Liver (tissue), 9 donors: Measurements from ENCODE around the gene DPM3. TPM values are rescaled to one million over a fixed set of nuclear protein-coding genes. Genes with fewer than 3 reads are reported as not detected.

Source experiments
- DNase-seq: peaks from one replicate; pipeline ENCODE4 v3.0.0-alpha.2; 2017; ENCODE audit warnings: low spot score
- H3K27ac ChIP-seq, 2 donors: one replicate each; pipeline ENCODE4 v1.7.0; 2013; ENCODE audit warnings: inconsistent platforms in 2 of 2, low read length in 2 of 2, control low read depth in 1 of 2, low read depth in 1 of 2, mild to moderate bottlenecking in 1 of 2
- H3K27me3 ChIP-seq, 4 donors: one replicate each; pipeline versions ENCODE4 v1.6.1 to v1.7.0; 2013; ENCODE audit warnings: low read length in 3 of 4, inconsistent platforms in 1 of 4, mild to moderate bottlenecking in 1 of 4, moderate library complexity in 1 of 4; ENCODE audit not compliant: control insufficient read depth in 4 of 4, insufficient read depth in 4 of 4
- H3K36me3 ChIP-seq, 4 donors: one replicate each; pipeline versions ENCODE4 v1.6.1 to v1.7.0; 2013; ENCODE audit warnings: low read length in 3 of 4, mild to moderate bottlenecking in 3 of 4, low read depth in 1 of 4, moderate library complexity in 1 of 4; ENCODE audit not compliant: control insufficient read depth in 4 of 4, insufficient read depth in 3 of 4
- H3K4me1 ChIP-seq, 4 donors: one replicate each; pipeline versions ENCODE4 v1.6.1 to v1.7.0; 2013; ENCODE audit warnings: low read length in 3 of 4, mild to moderate bottlenecking in 3 of 4, moderate library complexity in 1 of 4; ENCODE audit not compliant: control insufficient read depth in 4 of 4, insufficient read depth in 4 of 4
- H3K4me3 ChIP-seq, 3 donors: one replicate each; pipeline versions ENCODE4 v1.6.1 to v1.7.0; 2013; ENCODE audit warnings: low read length in 3 of 3, control low read depth in 1 of 3, low read depth in 1 of 3, mild to moderate bottlenecking in 1 of 3
- H3K9ac ChIP-seq, 2 donors: one replicate each; pipeline ENCODE4 v1.7.0; 2013; ENCODE audit warnings: low read length in 2 of 2, mild to moderate bottlenecking in 2 of 2, moderate library complexity in 2 of 2, control low read depth in 1 of 2, low read depth in 1 of 2
- H3K9me3 ChIP-seq, 4 donors: one replicate each; pipeline versions ENCODE4 v1.6.1 to v1.7.0; 2013; ENCODE audit warnings: low read length in 3 of 4; ENCODE audit not compliant: control insufficient read depth in 4 of 4
- CTCF ChIP-seq: fragments of 150-350 bp; IDR thresholded peaks from 2 replicates; pipeline ENCODE4 v1.5.1; 2017; ENCODE audit warnings: improper control_type of control experiment, low read depth, low read length; ENCODE audit not compliant: missing input control
- EGR1 ChIP-seq, 2 donors: IDR thresholded peaks; 2 replicates each; pipeline ENCODE4 v1.6.1; 2016 to 2018; ENCODE audit warnings: antibody characterized with exemption in 2 of 2, low read depth in 2 of 2
- FOXA2 ChIP-seq: IDR thresholded peaks from 2 replicates; pipeline ENCODE4 v1.6.1; 2016; ENCODE audit warnings: antibody characterized with exemption
- GABPA ChIP-seq, 2 donors: IDR thresholded peaks in 1 of 2; conservative IDR thresholded peaks in 1 of 2; 2 replicates each; pipeline ENCODE4 v1.6.1; 2016; ENCODE audit warnings: antibody characterized with exemption in 2 of 2, mild to moderate bottlenecking in 1 of 2, moderate library complexity in 1 of 2
- HNF4A ChIP-seq, 2 donors: conservative IDR thresholded peaks; 2 replicates each; pipeline ENCODE4 v1.6.1; 2016; ENCODE audit warnings: antibody characterized with exemption in 2 of 2, mild to moderate bottlenecking in 2 of 2
- JUND ChIP-seq, 2 donors: IDR thresholded peaks; 2 replicates each; pipeline ENCODE4 v1.6.1; 2016; ENCODE audit warnings: antibody characterized with exemption in 2 of 2
- RAD21 ChIP-seq, 2 donors: IDR thresholded peaks; 2 replicates each; pipeline ENCODE4 v1.6.1; 2016; ENCODE audit warnings: antibody characterized with exemption in 2 of 2, mild to moderate bottlenecking in 2 of 2
- RXRA ChIP-seq, 2 donors: IDR thresholded peaks; 2 replicates each; pipeline ENCODE4 v1.6.1; 2017 to 2018; ENCODE audit warnings: antibody characterized with exemption in 2 of 2, mild to moderate bottlenecking in 1 of 2
- SP1 ChIP-seq: IDR thresholded peaks from 2 replicates; pipeline ENCODE4 v1.6.1; 2018; ENCODE audit warnings: antibody characterized with exemption, mild to moderate bottlenecking
- TAF1 ChIP-seq: conservative IDR thresholded peaks from 2 replicates; pipeline ENCODE4 v1.6.1; 2016; ENCODE audit warnings: antibody characterized with exemption, mild to moderate bottlenecking
- YY1 ChIP-seq: IDR thresholded peaks from 2 replicates; pipeline ENCODE4 v1.6.1; 2016; ENCODE audit warnings: antibody characterized with exemption, mild to moderate bottlenecking
- WGBS: extraction: QIAGEN DNeasy Blood & Tissue Kit; methylation state at CpG from one replicate; pipeline ENCODE4 v1.1.7; 2013; 5-methylcytosine and 5-hydroxymethylcytosine counted together
- polyA plus RNA-seq, 2 donors: library from polyadenylated mRNA; stranded (reverse) in 1 of 2; unstranded in 1 of 2; fragments of 200-250 nt in 1 of 2; fragments of >200 nt in 1 of 2; fragmentation: Nextera tagmentation in 1 of 2; extraction: Ambion mirVana in 1 of 2; gene quantifications; one replicate each; pipeline versions ENCODE4 v1.2.1 to v1.2.3, GENCODE V29; 2013 to 2015
- total RNA-seq, 2 donors: library from RNA; depleted of rRNA; stranded (reverse); fragments of >200 nt; gene quantifications; one replicate each; pipeline ENCODE4 v1.2.3, GENCODE V29; 2014
- TF ChIP-seq, protein P1 (sequence below): IDR thresholded peaks from 2 replicates; pipeline ENCODE4 v1.6.1; 2016; ENCODE audit warnings: antibody characterized with exemption, mild to moderate bottlenecking
- TF ChIP-seq, protein P2 (sequence below): IDR thresholded peaks from 2 replicates; pipeline ENCODE4 v1.6.1; 2016; ENCODE audit warnings: antibody characterized with exemption
- TF ChIP-seq, protein P3 (sequence below): IDR thresholded peaks from 2 replicates; pipeline ENCODE4 v1.6.1; 2016; ENCODE audit warnings: antibody characterized with exemption
- TF ChIP-seq, protein P4 (sequence below): IDR thresholded peaks from 2 replicates; pipeline ENCODE4 v1.6.1; 2016; ENCODE audit warnings: antibody characterized with exemption
- donor health status: healthy.
- donor health status: healthy.
- donor health status: healthy.
- donor health status: healthy.
- donor health status: healthy.

Gene DPM3
- total and polyA plus RNA-seq, 4 donors, result 27.3 to 134 (median 69.1) TPM

- DNase-seq, result peak; percentile 95
- Histone ChIP-seq H3K4me1 (peaks cover 0 to 67% (median 43%) of the 10 kb centered on the region in 4 donors), H3K4me3 (peak within 1 kb of the TSS; percentile 28 to 66 (median 34)), H3K36me3 (peaks cover 8 to 25% (median 16%) of the 10 kb centered on the region in 4 donors), H3K27me3 (no peaks in the 10 kb centered on the region), H3K9ac (peak within 1 kb of the TSS; percentile 87 to 95), H3K27ac (peak within 1 kb of the TSS; percentile 99), H3K9me3 (no peaks in the 10 kb centered on the region)
- TF ChIP-seq YY1 (peak; percentile 77), RAD21 (IDR thresholded peaks at IDR 0.05) (peak in 1 of 2 donors; percentile 27), EGR1 (IDR thresholded peaks at IDR 0.05; ENCODE audit: low read depth in 2 of 2) (peak; percentile 82 to 88), GABPA (IDR thresholded peaks at IDR 0.05 in 1 of 2, conservative IDR thresholded peaks at IDR 0.05 in 1 of 2) (peak; percentile 64 to 88), HNF4A (conservative IDR thresholded peaks at IDR 0.05) (no peak), RXRA (IDR thresholded peaks at IDR 0.05) (peak; percentile 0 to 9), TAF1 (peak; percentile 30), FOXA2 (no peak), JUND (IDR thresholded peaks at IDR 0.05) (no peak), SP1 (no peak), CTCF (peak; percentile 52)
- TF ChIP-seq, protein P1, sequence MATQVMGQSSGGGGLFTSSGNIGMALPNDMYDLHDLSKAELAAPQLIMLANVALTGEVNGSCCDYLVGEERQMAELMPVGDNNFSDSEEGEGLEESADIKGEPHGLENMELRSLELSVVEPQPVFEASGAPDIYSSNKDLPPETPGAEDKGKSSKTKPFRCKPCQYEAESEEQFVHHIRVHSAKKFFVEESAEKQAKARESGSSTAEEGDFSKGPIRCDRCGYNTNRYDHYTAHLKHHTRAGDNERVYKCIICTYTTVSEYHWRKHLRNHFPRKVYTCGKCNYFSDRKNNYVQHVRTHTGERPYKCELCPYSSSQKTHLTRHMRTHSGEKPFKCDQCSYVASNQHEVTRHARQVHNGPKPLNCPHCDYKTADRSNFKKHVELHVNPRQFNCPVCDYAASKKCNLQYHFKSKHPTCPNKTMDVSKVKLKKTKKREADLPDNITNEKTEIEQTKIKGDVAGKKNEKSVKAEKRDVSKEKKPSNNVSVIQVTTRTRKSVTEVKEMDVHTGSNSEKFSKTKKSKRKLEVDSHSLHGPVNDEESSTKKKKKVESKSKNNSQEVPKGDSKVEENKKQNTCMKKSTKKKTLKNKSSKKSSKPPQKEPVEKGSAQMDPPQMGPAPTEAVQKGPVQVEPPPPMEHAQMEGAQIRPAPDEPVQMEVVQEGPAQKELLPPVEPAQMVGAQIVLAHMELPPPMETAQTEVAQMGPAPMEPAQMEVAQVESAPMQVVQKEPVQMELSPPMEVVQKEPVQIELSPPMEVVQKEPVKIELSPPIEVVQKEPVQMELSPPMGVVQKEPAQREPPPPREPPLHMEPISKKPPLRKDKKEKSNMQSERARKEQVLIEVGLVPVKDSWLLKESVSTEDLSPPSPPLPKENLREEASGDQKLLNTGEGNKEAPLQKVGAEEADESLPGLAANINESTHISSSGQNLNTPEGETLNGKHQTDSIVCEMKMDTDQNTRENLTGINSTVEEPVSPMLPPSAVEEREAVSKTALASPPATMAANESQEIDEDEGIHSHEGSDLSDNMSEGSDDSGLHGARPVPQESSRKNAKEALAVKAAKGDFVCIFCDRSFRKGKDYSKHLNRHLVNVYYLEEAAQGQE, result peak; percentile 29
- TF ChIP-seq, protein P2, sequence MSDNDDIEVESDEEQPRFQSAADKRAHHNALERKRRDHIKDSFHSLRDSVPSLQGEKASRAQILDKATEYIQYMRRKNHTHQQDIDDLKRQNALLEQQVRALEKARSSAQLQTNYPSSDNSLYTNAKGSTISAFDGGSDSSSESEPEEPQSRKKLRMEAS, result peak; percentile 14
- TF ChIP-seq, protein P3, sequence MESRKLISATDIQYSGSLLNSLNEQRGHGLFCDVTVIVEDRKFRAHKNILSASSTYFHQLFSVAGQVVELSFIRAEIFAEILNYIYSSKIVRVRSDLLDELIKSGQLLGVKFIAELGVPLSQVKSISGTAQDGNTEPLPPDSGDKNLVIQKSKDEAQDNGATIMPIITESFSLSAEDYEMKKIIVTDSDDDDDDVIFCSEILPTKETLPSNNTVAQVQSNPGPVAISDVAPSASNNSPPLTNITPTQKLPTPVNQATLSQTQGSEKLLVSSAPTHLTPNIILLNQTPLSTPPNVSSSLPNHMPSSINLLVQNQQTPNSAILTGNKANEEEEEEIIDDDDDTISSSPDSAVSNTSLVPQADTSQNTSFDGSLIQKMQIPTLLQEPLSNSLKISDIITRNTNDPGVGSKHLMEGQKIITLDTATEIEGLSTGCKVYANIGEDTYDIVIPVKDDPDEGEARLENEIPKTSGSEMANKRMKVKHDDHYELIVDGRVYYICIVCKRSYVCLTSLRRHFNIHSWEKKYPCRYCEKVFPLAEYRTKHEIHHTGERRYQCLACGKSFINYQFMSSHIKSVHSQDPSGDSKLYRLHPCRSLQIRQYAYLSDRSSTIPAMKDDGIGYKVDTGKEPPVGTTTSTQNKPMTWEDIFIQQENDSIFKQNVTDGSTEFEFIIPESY, result peak; percentile 58
- TF ChIP-seq, protein P4, sequence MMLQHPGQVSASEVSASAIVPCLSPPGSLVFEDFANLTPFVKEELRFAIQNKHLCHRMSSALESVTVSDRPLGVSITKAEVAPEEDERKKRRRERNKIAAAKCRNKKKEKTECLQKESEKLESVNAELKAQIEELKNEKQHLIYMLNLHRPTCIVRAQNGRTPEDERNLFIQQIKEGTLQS, result peak; percentile 4
- under 1% methylated on average over 52 of the region's 52 CpGs for WGBS
Observed at GRCh38 chr1:155135415-155136028, 4.8 kb downstream of the DPM3 start, which contains the start of gene SLC50A1. Gene SLC50A1, plus strand, starts transcription at chr1:155135852. Its CDS starts 60 bp downstream, at chr1:155135912.
